SKM-1 treated with dmso at 0.1 percent for 144 hours (cell line): Measurements from ENCODE around the gene ALDH2.
"Not testable (repeated sequence)": the region's sequence is repeated elsewhere in the genome, so short reads cannot be mapped to it uniquely, and the experiment has no call there.

Experiments
- DNase-seq: peaks from one replicate; lab custom pipeline; 2025; ENCODE audit not compliant: unreplicated experiment; lab: John Stamatoyannopoulos, UW

The ALDH2 gene

GRCh38 chr12:111785651-111786050, 18.9 kb downstream of the ALDH2 start:
- DNase-seq, result no peak

- DNase-seq, result peak; percentile 1
Measured at GRCh38 chr12:111788178-111788654, 21.5 kb downstream of the ALDH2 start.

- no peak for DNase-seq
Measured at GRCh38 chr12:111789779-111790178, 23.0 kb downstream of the ALDH2 start.

- DNase-seq, result no peak
Measured at GRCh38 chr12:111791507-111791906, 24.8 kb downstream of the ALDH2 start.

GRCh38 chr12:111792155-111792855, 25.6 kb downstream of the ALDH2 start:
- DNase-seq, result no peak

GRCh38 chr12:111792856-111793235, 26.1 kb downstream of the ALDH2 start:
- DNase-seq, result no peak

GRCh38 chr12:111798182-111798581, 31.4 kb downstream of the ALDH2 start:
- DNase-seq, result no peak

- no peak for DNase-seq
Measured at GRCh38 chr12:111799758-111800157, 33.0 kb downstream of the ALDH2 start.

- DNase-seq, result no peak
Measured at GRCh38 chr12:111803038-111803626, 36.4 kb downstream of the ALDH2 start.

- DNase-seq, result no peak
Measured at GRCh38 chr12:111803851-111804250, 37.1 kb downstream of the ALDH2 start.

GRCh38 chr12:111806304-111806703, 39.6 kb downstream of the ALDH2 start:
- DNase-seq, result no peak

GRCh38 chr12:111807232-111807631, 40.5 kb downstream of the ALDH2 start:
- DNase-seq, result no peak

GRCh38 chr12:111812881-111813741, 46.4 kb downstream of the ALDH2 start:
- peak; percentile 58 for DNase-seq

GRCh38 chr12:111816065-111816615, 49.4 kb downstream of the ALDH2 start:
- no peak for DNase-seq

GRCh38 chr12:111816898-111817297, 50.2 kb downstream of the ALDH2 start:
- not testable (repeated sequence) for DNase-seq

- no peak for DNase-seq
Measured at GRCh38 chr12:111818340-111818739, 51.6 kb downstream of the ALDH2 start.

- DNase-seq, result no peak
Measured at GRCh38 chr12:111819191-111820158, 52.7 kb downstream of the ALDH2 start.

GRCh38 chr12:111820828-111821227, 54.1 kb downstream of the ALDH2 start:
- not testable (repeated sequence) for DNase-seq

GRCh38 chr12:111822886-111823285, 56.2 kb downstream of the ALDH2 start:
- no peak for DNase-seq

GRCh38 chr12:111823891-111824290, 57.2 kb downstream of the ALDH2 start:
- DNase-seq, result no peak
